Measurements from ENCODE around the gene RPN2. TPM values are rescaled to one million over a fixed set of nuclear protein-coding genes. Genes with fewer than 3 reads are reported as not detected.

The RPN2 gene
- total and polyA plus RNA-seq, 2 donors (not counting 3 experiments of a cell fraction or from before 2014, with no cell fraction given), result 283 to 530 TPM

DNA sequence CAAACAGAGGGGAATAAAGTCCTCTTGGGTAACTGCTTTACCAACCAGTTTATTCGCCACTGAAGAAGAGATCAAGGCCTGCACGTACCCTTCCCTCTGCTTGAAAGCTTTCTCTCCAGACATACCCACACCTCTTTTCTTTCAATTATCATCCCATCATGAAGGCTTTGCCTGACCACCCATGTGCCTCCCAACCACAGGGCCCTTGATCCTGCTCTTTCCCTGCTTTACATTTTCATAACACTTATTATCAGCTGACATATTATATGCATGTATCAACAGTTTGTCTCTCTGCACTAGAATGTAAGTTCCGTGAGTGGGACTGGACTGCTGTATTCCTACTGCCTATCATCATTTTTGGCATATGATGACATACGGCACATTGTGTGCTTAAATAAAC, 20.9 kb upstream of the RPN2 start:
- Histone ChIP-seq H3K9ac (replicated peaks; ENCODE audit: extremely low read depth, insufficient read depth, low read length) (no peak overlapping the region), H3K79me2 (ENCODE audit: control insufficient read depth, insufficient read depth, low read length) (no peaks in the 10 kb centered on the region), H3K9me3 (replicated peaks; ENCODE audit: control insufficient read depth, insufficient read depth, low read length) (no peaks in the 10 kb centered on the region), H3K36me3 (ENCODE audit: control insufficient read depth in 2 of 2, extremely low read depth in 1 of 2, insufficient read depth in 2 of 2, low read length in 2 of 2) (no peaks in the 10 kb centered on the region), H3K4me2 (ENCODE audit: insufficient read depth, low read length) (no peak overlapping the region), H3K4me1 (ENCODE audit: control insufficient read depth, extremely low read depth, insufficient read depth, low read length) (no peaks in the 10 kb centered on the region), H3K27ac (ENCODE audit: insufficient read depth, low read depth, low read length) (no peak overlapping the region), H3K9me1 (replicated peaks; ENCODE audit: control insufficient read depth, extremely low read depth, insufficient read depth, low read length) (no peaks in the 10 kb centered on the region), H2AFZ (ENCODE audit: low read depth, low read length) (no peak overlapping the region), H3K27me3 (ENCODE audit: control insufficient read depth in 2 of 2, insufficient read depth in 2 of 2, low read length in 2 of 2) (peaks cover 0 to 2% of the 10 kb centered on the region in 2 experiments), H3K4me3 (replicated peaks in 1 of 3; ENCODE audit: insufficient read depth in 1 of 3, low read depth in 1 of 3, low read length in 3 of 3) (no peak overlapping the region), H4K20me1 (replicated peaks; ENCODE audit: control insufficient read depth, extremely low read depth, insufficient read depth, low read length) (no peaks in the 10 kb centered on the region)
- FAIRE-seq (no peak), DNase-seq (ENCODE audit: low read depth, low spot score) (no peak)
- TF ChIP-seq POLR2A (IDR thresholded peaks at IDR 0.05; ENCODE audit: low read depth, low read length), result no peak
- TF ChIP-seq, protein P1, sequence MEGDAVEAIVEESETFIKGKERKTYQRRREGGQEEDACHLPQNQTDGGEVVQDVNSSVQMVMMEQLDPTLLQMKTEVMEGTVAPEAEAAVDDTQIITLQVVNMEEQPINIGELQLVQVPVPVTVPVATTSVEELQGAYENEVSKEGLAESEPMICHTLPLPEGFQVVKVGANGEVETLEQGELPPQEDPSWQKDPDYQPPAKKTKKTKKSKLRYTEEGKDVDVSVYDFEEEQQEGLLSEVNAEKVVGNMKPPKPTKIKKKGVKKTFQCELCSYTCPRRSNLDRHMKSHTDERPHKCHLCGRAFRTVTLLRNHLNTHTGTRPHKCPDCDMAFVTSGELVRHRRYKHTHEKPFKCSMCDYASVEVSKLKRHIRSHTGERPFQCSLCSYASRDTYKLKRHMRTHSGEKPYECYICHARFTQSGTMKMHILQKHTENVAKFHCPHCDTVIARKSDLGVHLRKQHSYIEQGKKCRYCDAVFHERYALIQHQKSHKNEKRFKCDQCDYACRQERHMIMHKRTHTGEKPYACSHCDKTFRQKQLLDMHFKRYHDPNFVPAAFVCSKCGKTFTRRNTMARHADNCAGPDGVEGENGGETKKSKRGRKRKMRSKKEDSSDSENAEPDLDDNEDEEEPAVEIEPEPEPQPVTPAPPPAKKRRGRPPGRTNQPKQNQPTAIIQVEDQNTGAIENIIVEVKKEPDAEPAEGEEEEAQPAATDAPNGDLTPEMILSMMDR (IDR thresholded peaks at IDR 0.05; ENCODE audit: extremely low read depth in 1 of 2, insufficient read depth in 1 of 2, low read depth in 1 of 2, low read length in 2 of 2), result no peak
- no peak for TF ChIP-seq FOS (IDR thresholded peaks at IDR 0.05; ENCODE audit: borderline replicate concordance, insufficient read depth, low read length)
- TF ChIP-seq EZH2 (IDR thresholded peaks at IDR 0.05; ENCODE audit: borderline replicate concordance, low read depth, low read length, severe bottlenecking), result no peak
- no peak for TF ChIP-seq POLR2AphosphoS5 (IDR thresholded peaks at IDR 0.05; ENCODE audit: insufficient read depth, low read depth, low read length)
- no peak for TF ChIP-seq JUN (IDR thresholded peaks at IDR 0.05; ENCODE audit: borderline replicate concordance, insufficient read depth, insufficient read length, low read depth)
- TF ChIP-seq GATA2 (IDR thresholded peaks at IDR 0.05; ENCODE audit: insufficient read depth, insufficient read length, low read depth, low read length), result no peak
- TF ChIP-seq, protein P2, sequence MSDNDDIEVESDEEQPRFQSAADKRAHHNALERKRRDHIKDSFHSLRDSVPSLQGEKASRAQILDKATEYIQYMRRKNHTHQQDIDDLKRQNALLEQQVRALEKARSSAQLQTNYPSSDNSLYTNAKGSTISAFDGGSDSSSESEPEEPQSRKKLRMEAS (IDR thresholded peaks at IDR 0.05; ENCODE audit: insufficient read depth, insufficient read length), result no peak
- TF ChIP-seq MYC (IDR thresholded peaks at IDR 0.05; ENCODE audit: low read depth, low read length), result no peak
- BruUV-seq (replicated peaks), result no TSS peak
- POLR2A ChIA-PET, result no interaction called here
- dilution Hi-C loops (cut with MboI; ENCODE audit: extremely low pct_ligation_motif_present, low sequenced_read_pairs) (no loop called here), intact Hi-C loops (cut with micrococcal nuclease) (no loop called here)
- CTCF ChIA-PET, result no interaction called here
